ENCODE measurements around the gene FOXC1. TPM values are rescaled to one million over a fixed set of nuclear protein-coding genes. Genes with fewer than 3 reads are reported as not detected.

FOXC1 gene
- total RNA-seq, 1 experiment from 2014 or later: 16.7 TPM

GRCh38 chr6:1635305-1636010 is 25.7 kb downstream of the FOXC1 start:
- no peaks in the 10 kb centered on the region for H3K27me3 Mint-ChIP-seq (ENCODE audit: insufficient read depth, unreplicated experiment)

GRCh38 chr6:1636272-1636825 is 26.6 kb downstream of the FOXC1 start:
- ChIA-PET CTCF (interaction anchor here (0.6 to 0.8 kb wide), 2 partner anchors 24 to 924 kb away, joined by 3 to 6 read pairs; no protein-coding TSS in a partner anchor), POLR2A (interaction anchor here (1.2 to 1.4 kb wide), 3 partner anchors 8 to 26 kb away, joined by 4 to 8 read pairs (median 5); partner anchors contain the start of gene FOXC1)
- H3K27me3 Mint-ChIP-seq (ENCODE audit: insufficient read depth, unreplicated experiment): no peaks in the 10 kb centered on the region
- DNase-seq (ENCODE audit: unreplicated experiment): no peak
- H3K9me3 Mint-ChIP-seq (ENCODE audit: unreplicated experiment): no peaks in the 10 kb centered on the region
- BruUV-seq (replicated peaks): no TSS peak
- H3K4me3 Mint-ChIP-seq (ENCODE audit: unreplicated experiment): no peak overlapping the region
- no peaks in the 10 kb centered on the region for H3K36me3 Mint-ChIP-seq (ENCODE audit: insufficient read depth, unreplicated experiment)
- H3K4me1 Mint-ChIP-seq (ENCODE audit: insufficient read depth, unreplicated experiment): peaks cover 28% of the 10 kb centered on the region
- TF ChIP-seq CTCF (IDR thresholded peaks at IDR 0.05; ENCODE audit: unreplicated experiment): no peak
- no peak overlapping the region for H3K27ac Mint-ChIP-seq (ENCODE audit: low read depth, unreplicated experiment)
- intact Hi-C loops (cut with micrococcal nuclease): no loop called here

More at GRCh38 chr6:1635305-1636010, 25.7 kb downstream of the FOXC1 start:
- intact Hi-C loops (cut with micrococcal nuclease): no loop called here
- DNase-seq (ENCODE audit: unreplicated experiment): no peak
- POLR2A ChIA-PET: no interaction called here
- CTCF ChIA-PET: interaction anchor here (0.5 kb wide), 1 partner anchor 87 kb away, joined by 3 read pairs; no protein-coding TSS in a partner anchor
- Mint-ChIP-seq H3K9me3 (ENCODE audit: unreplicated experiment) (no peaks in the 10 kb centered on the region), H3K27ac (ENCODE audit: low read depth, unreplicated experiment) (no peak overlapping the region), H3K4me3 (ENCODE audit: unreplicated experiment) (no peak overlapping the region), H3K4me1 (ENCODE audit: insufficient read depth, unreplicated experiment) (peaks cover 23% of the 10 kb centered on the region), H3K36me3 (ENCODE audit: insufficient read depth, unreplicated experiment) (no peaks in the 10 kb centered on the region)
- BruUV-seq (replicated peaks): no TSS peak
- no peak for TF ChIP-seq CTCF (IDR thresholded peaks at IDR 0.05; ENCODE audit: unreplicated experiment)

GRCh38 chr6:1636971-1637871 is 27.5 kb downstream of the FOXC1 start:
- no peak for TF ChIP-seq CTCF (IDR thresholded peaks at IDR 0.05; ENCODE audit: unreplicated experiment)
- peaks cover 34% of the 10 kb centered on the region for H3K4me1 Mint-ChIP-seq (ENCODE audit: insufficient read depth, unreplicated experiment)
- CTCF ChIA-PET: interaction anchor here (0.8 kb wide), 1 partner anchor 25 kb away, joined by 6 read pairs; no protein-coding TSS in a partner anchor
- no peaks in the 10 kb centered on the region for H3K36me3 Mint-ChIP-seq (ENCODE audit: insufficient read depth, unreplicated experiment)
- H3K27ac Mint-ChIP-seq (ENCODE audit: low read depth, unreplicated experiment): peak overlapping the region; percentile 46
- intact Hi-C loops (cut with micrococcal nuclease): no loop called here
- H3K27me3 Mint-ChIP-seq (ENCODE audit: insufficient read depth, unreplicated experiment): no peaks in the 10 kb centered on the region
- peak overlapping the region; percentile 14 for H3K4me3 Mint-ChIP-seq (ENCODE audit: unreplicated experiment)
- peak; percentile 87 for DNase-seq (ENCODE audit: unreplicated experiment)
- BruUV-seq (replicated peaks): no TSS peak
- H3K9me3 Mint-ChIP-seq (ENCODE audit: unreplicated experiment): no peaks in the 10 kb centered on the region
- POLR2A ChIA-PET: interaction anchor here (0.6 to 1.4 kb wide), 5 partner anchors 9 to 998 kb away, joined by 3 to 8 read pairs (median 4); partner anchors contain the start of gene FOXC1
